ENCODE measurements around the gene PCDHGB4. TPM values are rescaled to one million over a fixed set of nuclear protein-coding genes. Genes with fewer than 3 reads are reported as not detected.
A peak's percentile ranks its signal among the peaks of the same experiment; 100 is the strongest.
"Not testable (repeated sequence)": the region's sequence is repeated elsewhere in the genome, so short reads cannot be mapped to it uniquely, and the experiment has no call there.

The PCDHGB4 gene
- total RNA-seq (2022) (0.49 and 0.79 TPM in 2 replicates), Bru-seq, nascent RNA (percentile 35 among the genes with signal in this experiment), BruChase-seq, experiment 1, labeled RNA remaining after a 6-hour chase (percentile 56 among the genes with signal in this experiment), BruChase-seq, experiment 2, labeled RNA remaining after a 2-hour chase (percentile 51 among the genes with signal in this experiment)
- long read RNA-seq, result 0 reads

DNA sequence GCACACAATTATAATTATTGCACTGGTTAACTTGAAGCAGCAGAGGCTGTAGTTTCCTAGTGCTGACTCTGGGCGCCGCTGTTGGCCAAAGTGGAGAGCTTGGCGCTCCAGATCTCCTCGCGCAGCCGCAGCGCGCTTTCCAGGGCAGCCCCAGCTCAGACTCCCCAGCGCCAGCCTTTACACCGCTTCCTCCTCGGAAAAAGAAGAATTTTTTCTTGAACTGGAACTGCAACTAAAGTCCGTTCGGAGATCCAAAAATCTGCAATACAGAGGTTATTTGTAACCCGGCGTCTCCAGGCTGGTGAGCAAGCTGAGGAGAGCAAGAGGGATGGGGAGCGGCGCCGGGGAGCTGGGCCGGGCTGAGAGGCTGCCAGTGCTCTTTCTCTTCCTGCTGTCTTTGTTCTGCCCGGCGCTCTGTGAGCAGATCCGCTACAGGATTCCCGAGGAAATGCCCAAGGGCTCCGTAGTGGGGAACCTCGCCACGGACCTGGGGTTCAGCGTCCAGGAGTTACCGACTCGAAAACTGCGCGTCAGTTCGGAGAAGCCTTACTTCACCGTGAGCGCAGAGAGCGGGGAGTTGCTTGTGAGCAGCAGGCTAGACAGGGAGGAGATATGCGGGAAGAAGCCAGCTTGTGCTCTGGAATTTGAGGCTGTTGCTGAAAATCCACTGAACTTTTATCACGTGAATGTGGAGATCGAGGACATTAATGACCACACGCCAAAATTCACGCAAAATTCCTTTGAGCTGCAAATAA lies at the start of gene PCDHGB4:
Gene PCDHGB4 (plus strand): TSS at position 142 of the 755 bp plus-strand sequence. CDS start 187 bp downstream, at position 329.
- BruUV-seq (replicated peaks); H3K4me1 Mint-ChIP-seq (ENCODE audit: insufficient read depth, unreplicated experiment); H3K27me3 Mint-ChIP-seq (ENCODE audit: insufficient read depth, unreplicated experiment); H3K27ac Mint-ChIP-seq (ENCODE audit: low read depth, unreplicated experiment); intact Hi-C loops (cut with micrococcal nuclease); H3K36me3 Mint-ChIP-seq (ENCODE audit: insufficient read depth, unreplicated experiment); DNase-seq (ENCODE audit: unreplicated experiment); POLR2A ChIA-PET; H3K4me3 Mint-ChIP-seq (ENCODE audit: unreplicated experiment): not testable (repeated sequence)
- H3K9me3 Mint-ChIP-seq (ENCODE audit: unreplicated experiment), result peaks cover 20% of the 10 kb centered on the region
- CTCF ChIA-PET, result interaction anchor here (1.0 to 3.3 kb wide), 3 partner anchors 25 to 137 kb away, joined by 3 to 16 read pairs (median 8); partner anchors contain the start of genes PCDHGA10 and TAF7

DNA sequence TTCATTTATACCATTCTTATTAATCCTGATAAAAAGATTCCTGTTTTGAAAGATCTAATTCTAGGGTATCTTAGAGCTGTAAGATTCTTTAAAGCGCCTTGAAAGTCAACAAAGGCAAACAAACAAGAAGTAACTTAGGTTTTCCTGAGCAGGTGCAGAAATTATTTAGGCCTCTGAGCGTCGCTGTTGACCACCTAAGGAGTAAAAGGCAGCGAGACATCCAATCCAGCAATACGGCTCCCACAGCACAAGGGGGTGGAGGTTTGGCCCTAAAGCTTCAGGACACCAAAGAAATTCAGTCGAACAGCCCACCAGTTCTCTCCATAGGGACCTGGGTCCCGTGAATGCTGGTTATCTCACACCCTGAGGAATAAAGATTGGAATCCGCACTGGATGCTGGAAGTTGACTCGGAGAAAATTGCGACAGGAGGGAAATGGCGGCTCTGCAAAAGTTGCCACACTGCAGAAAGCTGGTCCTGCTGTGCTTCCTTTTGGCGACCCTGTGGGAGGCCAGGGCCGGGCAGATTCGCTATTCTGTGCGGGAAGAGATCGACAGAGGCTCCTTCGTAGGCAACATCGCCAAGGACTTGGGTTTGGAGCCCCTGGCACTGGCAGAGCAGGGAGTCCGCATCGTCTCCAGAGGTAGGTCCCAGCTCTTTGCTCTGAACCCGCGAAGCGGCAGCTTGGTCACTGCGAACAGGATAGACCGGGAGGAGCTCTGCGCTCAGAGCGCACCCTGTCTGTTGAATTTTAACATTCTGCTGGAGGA lies 48.8 kb upstream of the PCDHGB4 start, which contains the start of gene PCDHGA2:
Gene PCDHGA2 (plus strand): TSS at position 223 of the 769 bp plus-strand sequence.
- no peak within 1 kb of the TSS for H3K27ac Mint-ChIP-seq (ENCODE audit: low read depth, unreplicated experiment)
- H3K36me3 Mint-ChIP-seq (ENCODE audit: insufficient read depth, unreplicated experiment), result peaks cover 4% of the 10 kb centered on the region
- BruUV-seq (replicated peaks), result no TSS peak
- intact Hi-C loops (cut with micrococcal nuclease), result no loop called here
- no peaks in the 10 kb centered on the region for H3K4me1 Mint-ChIP-seq (ENCODE audit: insufficient read depth, unreplicated experiment)
- H3K27me3 Mint-ChIP-seq (ENCODE audit: insufficient read depth, unreplicated experiment), result no peaks in the 10 kb centered on the region
- TF ChIP-seq, protein P1, sequence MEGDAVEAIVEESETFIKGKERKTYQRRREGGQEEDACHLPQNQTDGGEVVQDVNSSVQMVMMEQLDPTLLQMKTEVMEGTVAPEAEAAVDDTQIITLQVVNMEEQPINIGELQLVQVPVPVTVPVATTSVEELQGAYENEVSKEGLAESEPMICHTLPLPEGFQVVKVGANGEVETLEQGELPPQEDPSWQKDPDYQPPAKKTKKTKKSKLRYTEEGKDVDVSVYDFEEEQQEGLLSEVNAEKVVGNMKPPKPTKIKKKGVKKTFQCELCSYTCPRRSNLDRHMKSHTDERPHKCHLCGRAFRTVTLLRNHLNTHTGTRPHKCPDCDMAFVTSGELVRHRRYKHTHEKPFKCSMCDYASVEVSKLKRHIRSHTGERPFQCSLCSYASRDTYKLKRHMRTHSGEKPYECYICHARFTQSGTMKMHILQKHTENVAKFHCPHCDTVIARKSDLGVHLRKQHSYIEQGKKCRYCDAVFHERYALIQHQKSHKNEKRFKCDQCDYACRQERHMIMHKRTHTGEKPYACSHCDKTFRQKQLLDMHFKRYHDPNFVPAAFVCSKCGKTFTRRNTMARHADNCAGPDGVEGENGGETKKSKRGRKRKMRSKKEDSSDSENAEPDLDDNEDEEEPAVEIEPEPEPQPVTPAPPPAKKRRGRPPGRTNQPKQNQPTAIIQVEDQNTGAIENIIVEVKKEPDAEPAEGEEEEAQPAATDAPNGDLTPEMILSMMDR (IDR thresholded peaks at IDR 0.05; ENCODE audit: unreplicated experiment), result peak; percentile 30
- DNase-seq (ENCODE audit: unreplicated experiment), result peak; percentile 34
- POLR2A ChIA-PET, result interaction anchor here (0.9 kb wide), 1 partner anchor 18 kb away, joined by 3 read pairs; the partner anchor contains the start of gene TAF7
- H3K4me3 Mint-ChIP-seq (ENCODE audit: unreplicated experiment), result peak within 1 kb of the TSS; percentile 30
- CTCF ChIA-PET, result interaction anchor here (0.6 to 1.4 kb wide), 8 partner anchors 8 to 377 kb away, joined by 3 to 8 read pairs (median 4); partner anchors contain the start of genes PCDHB10 and TAF7
- H3K9me3 Mint-ChIP-seq (ENCODE audit: unreplicated experiment), result peaks cover 57% of the 10 kb centered on the region

DNA sequence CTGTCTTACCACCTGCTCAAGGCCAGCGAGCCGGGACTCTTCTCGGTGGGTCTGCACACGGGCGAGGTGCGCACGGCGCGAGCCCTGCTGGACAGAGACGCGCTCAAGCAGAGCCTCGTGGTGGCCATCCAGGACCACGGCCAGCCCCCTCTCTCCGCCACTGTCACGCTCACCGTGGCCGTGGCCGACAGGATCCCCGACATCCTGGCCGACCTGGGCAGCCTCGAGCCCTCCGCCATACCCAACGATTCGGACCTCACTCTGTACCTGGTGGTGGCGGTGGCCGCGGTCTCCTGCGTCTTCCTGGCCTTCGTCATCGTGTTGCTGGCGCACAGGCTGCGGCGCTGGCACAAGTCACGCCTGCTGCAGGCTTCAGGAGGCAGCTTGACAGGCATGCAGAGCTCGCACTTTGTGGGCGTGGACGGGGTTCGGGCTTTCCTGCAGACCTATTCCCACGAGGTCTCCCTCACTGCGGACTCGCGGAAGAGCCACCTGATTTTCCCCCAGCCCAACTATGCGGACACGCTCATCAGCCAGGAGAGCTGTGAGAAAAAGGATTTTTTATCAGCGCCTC lies 46.6 kb upstream of the PCDHGB4 start:
- H3K4me3 Mint-ChIP-seq (ENCODE audit: unreplicated experiment); DNase-seq (ENCODE audit: unreplicated experiment); BruUV-seq (replicated peaks); H3K4me1 Mint-ChIP-seq (ENCODE audit: insufficient read depth, unreplicated experiment); H3K36me3 Mint-ChIP-seq (ENCODE audit: insufficient read depth, unreplicated experiment); intact Hi-C loops (cut with micrococcal nuclease); CTCF ChIA-PET; H3K27ac Mint-ChIP-seq (ENCODE audit: low read depth, unreplicated experiment); H3K27me3 Mint-ChIP-seq (ENCODE audit: insufficient read depth, unreplicated experiment): not testable (repeated sequence)
- POLR2A ChIA-PET, result interaction anchor here (0.9 kb wide), 1 partner anchor 182 kb away, joined by 3 read pairs; no protein-coding TSS in a partner anchor
- peaks cover 59% of the 10 kb centered on the region for H3K9me3 Mint-ChIP-seq (ENCODE audit: unreplicated experiment)

DNA sequence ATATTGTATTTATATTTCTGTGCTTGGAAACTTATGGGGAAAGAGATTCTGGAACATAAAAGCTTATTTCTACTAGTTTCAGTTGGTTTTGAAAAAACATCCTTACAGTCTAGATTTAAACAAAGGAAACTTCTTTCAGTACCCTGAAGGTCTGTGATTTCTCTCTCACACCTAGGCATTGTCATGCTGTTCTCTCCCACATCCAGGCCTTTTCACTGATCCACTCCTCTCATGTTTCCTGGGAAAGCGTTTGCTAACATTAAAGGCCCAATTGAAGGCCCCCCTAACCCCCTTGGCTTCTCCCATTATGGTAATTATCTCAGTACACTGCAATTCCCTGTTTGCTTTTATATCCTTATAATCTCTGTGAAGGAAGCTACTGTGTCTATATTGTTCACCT lies 44.7 kb upstream of the PCDHGB4 start:
- TF ChIP-seq, protein P1 (IDR thresholded peaks at IDR 0.05; ENCODE audit: unreplicated experiment), result no peak
- no peak overlapping the region for H3K27ac Mint-ChIP-seq (ENCODE audit: low read depth, unreplicated experiment)
- H3K4me3 Mint-ChIP-seq (ENCODE audit: unreplicated experiment), result no peak overlapping the region
- no peaks in the 10 kb centered on the region for H3K27me3 Mint-ChIP-seq (ENCODE audit: insufficient read depth, unreplicated experiment)
- intact Hi-C loops (cut with micrococcal nuclease), result no loop called here
- peaks cover 53% of the 10 kb centered on the region for H3K9me3 Mint-ChIP-seq (ENCODE audit: unreplicated experiment)
- DNase-seq (ENCODE audit: unreplicated experiment), result no peak
- BruUV-seq (replicated peaks), result no TSS peak
- H3K36me3 Mint-ChIP-seq (ENCODE audit: insufficient read depth, unreplicated experiment), result no peaks in the 10 kb centered on the region
- CTCF ChIA-PET, result interaction anchor here (1.0 to 2.2 kb wide), 4 partner anchors 13 to 23 kb away, joined by 4 to 8 read pairs (median 4); partner anchors contain the start of genes PCDHGA4, PCDHGA5 and TAF7
- POLR2A ChIA-PET, result interaction anchor here (0.6 to 0.8 kb wide), 2 partner anchors 9 to 22 kb away, joined by 3 to 5 read pairs; no protein-coding TSS in a partner anchor
- H3K4me1 Mint-ChIP-seq (ENCODE audit: insufficient read depth, unreplicated experiment), result no peaks in the 10 kb centered on the region
